NCI-H1694 treated with DMSO at 0.1 percent for 48 hours (cell line): Measurements from ENCODE around the gene SH3RF1.
"Not testable (repeated sequence)": the region's sequence is repeated elsewhere in the genome, so short reads cannot be mapped to it uniquely, and the experiment has no call there.

Experiments
- DNase-seq: peaks from one replicate; lab custom pipeline; 2025; lab: John Stamatoyannopoulos, UW

SH3RF1 gene

GRCh38 chr4:169270810-169271691, at the start of gene SH3RF1:
TSS of gene SH3RF1 (minus strand) at chr4:169270956. CDS start at chr4:169269212, 1,744 bp downstream.
- DNase-seq, result peak; percentile 30

- DNase-seq, result no peak
These were observed 45.0 kb upstream of the SH3RF1 start for GRCh38 chr4:169315530-169316343.

GRCh38 chr4:169314906-169315305, 44.1 kb upstream of the SH3RF1 start:
- peak; percentile 54 for DNase-seq

- DNase-seq, result no peak
These were observed 43.0 kb upstream of the SH3RF1 start for GRCh38 chr4:169313732-169314131.

GRCh38 chr4:169312690-169313422, 42.1 kb upstream of the SH3RF1 start:
- DNase-seq, result no peak

GRCh38 chr4:169311643-169312365, 41.0 kb upstream of the SH3RF1 start:
- peak; percentile 36 for DNase-seq

GRCh38 chr4:169309326-169309967, 38.7 kb upstream of the SH3RF1 start:
- DNase-seq, result no peak

- no peak for DNase-seq
These were observed 36.8 kb upstream of the SH3RF1 start for GRCh38 chr4:169307576-169307975.

- no peak for DNase-seq
These were observed 34.9 kb upstream of the SH3RF1 start for GRCh38 chr4:169305651-169306050.

- DNase-seq, result no peak
These were observed 34.4 kb upstream of the SH3RF1 start for GRCh38 chr4:169305173-169305572.

- DNase-seq, result no peak
These were observed 25.1 kb upstream of the SH3RF1 start for GRCh38 chr4:169295822-169296221.

- DNase-seq, result no peak
These were observed 22.8 kb upstream of the SH3RF1 start for GRCh38 chr4:169293343-169294176.

GRCh38 chr4:169287983-169288382, 17.2 kb upstream of the SH3RF1 start:
- DNase-seq, result not testable (repeated sequence)

GRCh38 chr4:169286562-169287301, 16.0 kb upstream of the SH3RF1 start:
- no peak for DNase-seq

- DNase-seq, result no peak
These were observed 12.4 kb upstream of the SH3RF1 start for GRCh38 chr4:169283114-169283509.

- DNase-seq, result no peak
These were observed 11.8 kb upstream of the SH3RF1 start for GRCh38 chr4:169282429-169283113.

GRCh38 chr4:169279108-169279507, 8.4 kb upstream of the SH3RF1 start:
- DNase-seq, result no peak

- no peak for DNase-seq
These were observed 7.9 kb upstream of the SH3RF1 start for GRCh38 chr4:169278624-169279023.

- DNase-seq, result not testable (repeated sequence)
These were observed 7.1 kb upstream of the SH3RF1 start for GRCh38 chr4:169277838-169278237.
